Endothelial cell of umbilical vein (primary cell): ENCODE measurements around the gene FLNB. TPM values are rescaled to one million over a fixed set of nuclear protein-coding genes. Genes with fewer than 3 reads are reported as not detected.

Experiments used
- BruUV-seq: library from RNA; stranded (reverse); fragments of 400-500 nt; replicated peaks from 2 replicates; lab custom pipeline; 2021; lab: Mats Ljungman, UMichigan
- CTCF ChIA-PET: fragments of 300-600, 350-600 bp; sonication (Branson Sonifier 250); formaldehyde crosslinking; loops from one replicate; lab custom pipeline; 2021; ENCODE audit warnings: antibody characterized with exemption, inconsistent platforms; lab: Charles Lee
- POLR2A ChIA-PET: fragments of 300-600, 350-600 bp; sonication (Branson Sonifier 250); formaldehyde crosslinking; loops from one replicate; lab custom pipeline; 2021; ENCODE audit warnings: antibody characterized with exemption, inconsistent platforms; lab: Charles Lee
- DNase-seq: peaks from one replicate; pipeline ENCODE4 v3.0.0-alpha.2; 2011; ENCODE audit warnings: low read depth, low spot score
- FAIRE-seq: peaks from 2 replicates; lab custom pipeline; 2011; peaks lifted over from hg19 to GRCh38; lab: Jason Lieb, UNC
- H2AFZ ChIP-seq: 2 replicates; pipeline ENCODE4 v1.6.0; 2012; ENCODE audit warnings: low read depth, low read length, control low read depth, inconsistent platforms
- H3K27ac ChIP-seq: 2 replicates; pipeline ENCODE4 v1.5.1; 2011; ENCODE audit warnings: low read depth, mild to moderate bottlenecking, control low read depth, low read length, moderate library complexity; ENCODE audit not compliant: insufficient read depth
- H3K27me3 ChIP-seq, 2 experiments: 2 replicates each; pipeline versions ENCODE4 v1.6.0 to v1.6.1; 2011; ENCODE audit warnings: low read length in 2 of 2, mixed read lengths in 1 of 2; ENCODE audit not compliant: control insufficient read depth in 2 of 2, insufficient read depth in 2 of 2
- H3K36me3 ChIP-seq, 2 experiments: 2 replicates in 1 of 2; 3 replicates in 1 of 2; pipeline ENCODE4 v1.5.1; 2011; ENCODE audit warnings: low read length in 2 of 2, mild to moderate bottlenecking in 1 of 2, moderate library complexity in 1 of 2; ENCODE audit not compliant: control insufficient read depth in 2 of 2, insufficient read depth in 2 of 2; ENCODE audit errors: extremely low read depth in 1 of 2
- H3K4me1 ChIP-seq: 3 replicates; pipeline ENCODE4 v1.5.1; 2011; ENCODE audit warnings: mild to moderate bottlenecking, low read length; ENCODE audit not compliant: control insufficient read depth, insufficient read depth; ENCODE audit errors: extremely low read depth
- H3K4me2 ChIP-seq: 2 replicates; pipeline ENCODE4 v1.6.1; 2011; ENCODE audit warnings: low read length, control low read depth, mixed read lengths; ENCODE audit not compliant: insufficient read depth
- H3K4me3 ChIP-seq, 3 experiments: fragments of 200-600 bp in 1 of 3; sonication (generic), shearing (Covaris generic) in 1 of 3; replicated peaks in 1 of 3; 2 replicates each; pipeline ENCODE4 v1.5.1; 2011 to 2016; ENCODE audit warnings: control low read depth in 3 of 3, low read length in 3 of 3, mild to moderate bottlenecking in 2 of 3, inconsistent platforms in 1 of 3, low read depth in 1 of 3, moderate library complexity in 1 of 3; ENCODE audit not compliant: insufficient read depth in 1 of 3
- H3K79me2 ChIP-seq: 2 replicates; pipeline ENCODE4 v1.6.0; 2012; ENCODE audit warnings: low read length, inconsistent platforms; ENCODE audit not compliant: control insufficient read depth, insufficient read depth
- H3K9ac ChIP-seq: replicated peaks from 2 replicates; pipeline ENCODE3; 2011; ENCODE audit warnings: low read length, control low read depth; ENCODE audit not compliant: insufficient read depth; ENCODE audit errors: extremely low read depth
- H3K9me1 ChIP-seq: replicated peaks from 3 replicates; pipeline ENCODE4 v1.6.0; 2011; ENCODE audit warnings: mild to moderate bottlenecking, low read length; ENCODE audit not compliant: control insufficient read depth, insufficient read depth; ENCODE audit errors: extremely low read depth
- H3K9me3 ChIP-seq: replicated peaks from 2 replicates; pipeline ENCODE4 v1.5.1; 2012; ENCODE audit warnings: low read length, inconsistent platforms; ENCODE audit not compliant: control insufficient read depth, insufficient read depth
- H4K20me1 ChIP-seq: replicated peaks from 2 replicates; pipeline ENCODE3; 2011; ENCODE audit warnings: mild to moderate bottlenecking, low read length; ENCODE audit not compliant: control insufficient read depth, insufficient read depth; ENCODE audit errors: extremely low read depth
- CTCF ChIP-seq, 2 donors: IDR thresholded peaks; 1 replicate in 1 of 2; 2 replicates in 1 of 2; pipeline ENCODE4 v1.5.1; 2011; ENCODE audit warnings: low read length in 2 of 2, mild to moderate bottlenecking in 2 of 2, moderate library complexity in 2 of 2, control low read depth in 1 of 2, inconsistent platforms in 1 of 2, low read depth in 1 of 2; ENCODE audit not compliant: insufficient read depth in 1 of 2; ENCODE audit errors: extremely low read depth in 1 of 2
- EZH2 ChIP-seq: IDR thresholded peaks from 2 replicates; pipeline ENCODE4 v1.6.1; 2012; ENCODE audit warnings: borderline replicate concordance, low read depth, mild to moderate bottlenecking, moderate library complexity, low read length, inconsistent platforms; ENCODE audit not compliant: severe bottlenecking
- FOS ChIP-seq: IDR thresholded peaks from 2 replicates; pipeline ENCODE4 v1.6.1; 2011; ENCODE audit warnings: mild to moderate bottlenecking, low read length, moderate library complexity, borderline replicate concordance; ENCODE audit not compliant: insufficient read depth
- GATA2 ChIP-seq: IDR thresholded peaks from 2 replicates; pipeline ENCODE4 v1.7.0; 2011; ENCODE audit warnings: low read depth, mild to moderate bottlenecking, moderate library complexity, mixed read lengths, low read length; ENCODE audit not compliant: insufficient read length, insufficient read depth
- JUN ChIP-seq: IDR thresholded peaks from 2 replicates; pipeline ENCODE4 v1.6.1; 2011; ENCODE audit warnings: borderline replicate concordance, low read depth; ENCODE audit not compliant: insufficient read length, insufficient read depth
- MYC ChIP-seq: IDR thresholded peaks from one replicate; pipeline ENCODE4 v1.6.1; 2011; ENCODE audit warnings: mild to moderate bottlenecking, low read depth, low read length
- POLR2A ChIP-seq: IDR thresholded peaks from 2 replicates; pipeline ENCODE4 v1.6.1; 2012; ENCODE audit warnings: low read depth, mild to moderate bottlenecking, control low read depth, low read length
- POLR2AphosphoS5 ChIP-seq: IDR thresholded peaks from 2 replicates; pipeline ENCODE4 v1.6.1; 2012; ENCODE audit warnings: low read depth, mild to moderate bottlenecking, control low read depth, low read length, moderate library complexity; ENCODE audit not compliant: insufficient read depth
- dilution Hi-C: fragments of 300-500 bp; cut with MboI; formaldehyde crosslinking; loops from one replicate; pipeline ENCODE4 v1.15.0; 2019; ENCODE audit warnings: low sequenced_read_pairs; ENCODE audit not compliant: extremely low pct_ligation_motif_present
- intact Hi-C: fragments of 100-400 bp; cut with micrococcal nuclease; formaldehyde crosslinking; loops from one replicate; pipeline ENCODE4 v1.10.0; 2022
- polyA plus RNA-seq, 4 experiments: library from polyadenylated mRNA; depleted of rRNA in 3 of 4; stranded (reverse) in 3 of 4; unstranded in 1 of 4; fragments of >200 nt; gene quantifications; 2 replicates each; pipeline versions ENCODE4 v1.2.1 to v1.2.3, GENCODE V29; 2011 to 2012; ENCODE audit warnings: missing spikeins in 1 of 4
- total RNA-seq: library from RNA; stranded (reverse); gene quantifications from 2 replicates; pipeline ENCODE4 v1.2.3, GENCODE V29; 2021
- TF ChIP-seq, protein P1 (sequence below): IDR thresholded peaks from 2 replicates; pipeline ENCODE4 v1.6.1; 2011; ENCODE audit not compliant: insufficient read depth, insufficient read length

The FLNB gene
- total and polyA plus RNA-seq, 2 donors (not counting 3 experiments of a cell fraction or from before 2014, with no cell fraction given): 479 to 670 TPM

- TF ChIP-seq GATA2 (no peak), POLR2AphosphoS5 (no peak), EZH2 (no peak), MYC (no peak), FOS (no peak), POLR2A (no peak), CTCF (IDR thresholded peaks at IDR 0.05; ENCODE audit: extremely low read depth in 1 of 2, insufficient read depth in 1 of 2, low read depth in 1 of 2, low read length in 2 of 2) (no peak), JUN (no peak)
- TF ChIP-seq, protein P1, sequence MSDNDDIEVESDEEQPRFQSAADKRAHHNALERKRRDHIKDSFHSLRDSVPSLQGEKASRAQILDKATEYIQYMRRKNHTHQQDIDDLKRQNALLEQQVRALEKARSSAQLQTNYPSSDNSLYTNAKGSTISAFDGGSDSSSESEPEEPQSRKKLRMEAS: no peak
- Histone ChIP-seq H3K4me1 (peaks cover 3% of the 10 kb centered on the region), H3K79me2 (no peaks in the 10 kb centered on the region), H3K4me3 (no peak overlapping the region), H3K9ac (no peak overlapping the region), H3K27ac (no peak overlapping the region), H3K4me2 (no peak overlapping the region), H2AFZ (no peak overlapping the region), H3K9me3 (no peaks in the 10 kb centered on the region), H3K9me1 (no peaks in the 10 kb centered on the region), H4K20me1 (no peaks in the 10 kb centered on the region), H3K27me3 (no peaks in the 10 kb centered on the region), H3K36me3 (no peaks in the 10 kb centered on the region)
- DNase-seq (no peak), FAIRE-seq (no peak)
- no TSS peak for BruUV-seq
- dilution Hi-C loops (no loop called here), intact Hi-C loops (loop anchor here (1.0 to 2.0 kb wide), 4 partner anchors 18 to 84 kb away; no protein-coding TSS in a partner anchor)
- POLR2A ChIA-PET: no interaction called here
- CTCF ChIA-PET: interaction anchor here (0.7 to 4.5 kb wide), 21 partner anchors 8 to 255 kb away, joined by 4 to 294 read pairs (median 9); partner anchors contain the start of genes ABHD6, HTD2 and RPP14
Measured at GRCh38 chr3:58216496-58217195, 208.4 kb downstream of the FLNB start.
